WTC11 (cell line): ENCODE results near the gene SVOP. TPM values are rescaled to one million over a fixed set of nuclear protein-coding genes. Genes with fewer than 3 reads are reported as not detected.

Experiments
- ATAC-seq: fragments of 200-7000 bp; cut with Tn5 transposase; 2 replicates; pipeline ENCODE4 v1.10.0; 2021; ENCODE audit warnings: mild to moderate bottlenecking, moderate library complexity
- CTCF ChIA-PET: fragments of 300-600 bp; sonication (Branson Sonifier 250); formaldehyde crosslinking; loops from one replicate; lab custom pipeline; 2021; ENCODE audit warnings: antibody characterized with exemption; lab: Charles Lee
- POLR2A ChIA-PET: fragments of 350-600 bp; sonication (Branson Sonifier 250); formaldehyde crosslinking; loops from one replicate; lab custom pipeline; 2021; ENCODE audit warnings: antibody characterized with exemption; lab: Charles Lee
- DNase-seq: peaks from one replicate; pipeline ENCODE4 v3.0.0; 2021; ENCODE audit warnings: low spot score
- H3K27ac Mint-ChIP-seq: 2 replicates; pipeline ENCODE4 v1.8.0; 2021; ENCODE audit warnings: mixed read lengths
- H3K27me3 Mint-ChIP-seq: 2 replicates; pipeline ENCODE4 v1.8.0; 2021; ENCODE audit warnings: low read depth, mild to moderate bottlenecking, moderate library complexity, mixed read lengths
- H3K36me3 Mint-ChIP-seq: 2 replicates; pipeline ENCODE4 v1.8.0; 2021; ENCODE audit warnings: mixed read lengths
- H3K4me1 Mint-ChIP-seq: 2 replicates; pipeline ENCODE4 v1.8.0; 2022; ENCODE audit warnings: mixed read lengths
- H3K4me3 Mint-ChIP-seq: 2 replicates; pipeline ENCODE4 v1.8.0; 2021; ENCODE audit warnings: mild to moderate bottlenecking, moderate library complexity, mixed read lengths
- H3K9me3 Mint-ChIP-seq: 2 replicates; pipeline ENCODE4 v1.8.0; 2021; ENCODE audit warnings: mixed read lengths
- ATF3 ChIP-seq: sonication (generic); formaldehyde crosslinking; conservative IDR thresholded peaks from 2 replicates; pipeline ENCODE4 v1.8.1; 2022; ENCODE audit warnings: mild to moderate bottlenecking, missing genetic modification reagents
- CREM ChIP-seq: sonication (generic); formaldehyde crosslinking; IDR thresholded peaks from 2 replicates; pipeline ENCODE4 v1.8.1; 2022; ENCODE audit warnings: mild to moderate bottlenecking, missing genetic modification reagents, moderate library complexity
- E2F1 ChIP-seq: sonication (generic); formaldehyde crosslinking; IDR thresholded peaks from 2 replicates; pipeline ENCODE4 v1.8.0; 2022; ENCODE audit warnings: mild to moderate bottlenecking, missing genetic modification reagents
- IRF2 ChIP-seq: sonication (generic); formaldehyde crosslinking; IDR thresholded peaks from 2 replicates; pipeline ENCODE4 v1.8.0; 2022; ENCODE audit warnings: low read depth, missing genetic modification reagents, borderline replicate concordance
- NFE2L1 ChIP-seq: sonication (generic); formaldehyde crosslinking; IDR thresholded peaks from 2 replicates; pipeline ENCODE4 v1.8.1; 2023; ENCODE audit warnings: missing genetic modification reagents
- PRDM15 ChIP-seq: sonication (generic); formaldehyde crosslinking; IDR thresholded peaks from 2 replicates; pipeline ENCODE4 v1.8.0; 2022; ENCODE audit warnings: missing genetic modification reagents
- TCF7 ChIP-seq: sonication (generic); formaldehyde crosslinking; IDR thresholded peaks from 2 replicates; pipeline ENCODE4 v1.8.0; 2022; ENCODE audit warnings: mild to moderate bottlenecking, low read depth, missing genetic modification reagents, moderate library complexity
- ZBTB21 ChIP-seq: sonication (generic); formaldehyde crosslinking; IDR thresholded peaks from 2 replicates; pipeline ENCODE4 v1.8.1; 2023; ENCODE audit warnings: mild to moderate bottlenecking, missing genetic modification reagents, borderline replicate concordance
- ZNF317 ChIP-seq: sonication (generic); formaldehyde crosslinking; IDR thresholded peaks from 2 replicates; pipeline ENCODE4 v1.8.1; 2023; ENCODE audit warnings: low read depth, mild to moderate bottlenecking, moderate library complexity, missing genetic modification reagents, borderline replicate concordance
- ZNF396 ChIP-seq: fragments of 250-450 bp; sonication (Bioruptor Pico); IDR thresholded peaks from 2 replicates; pipeline ENCODE4 v1.8.0; 2021; ENCODE audit warnings: mild to moderate bottlenecking, moderate library complexity, borderline replicate concordance
- ZNF512 ChIP-seq: sonication (generic); formaldehyde crosslinking; IDR thresholded peaks from 2 replicates; pipeline ENCODE4 v1.8.1; 2022; ENCODE audit warnings: missing genetic modification reagents, borderline replicate concordance
- ZNF671 ChIP-seq: fragments of 250-450 bp; sonication (Bioruptor Pico); IDR thresholded peaks from 2 replicates; pipeline ENCODE4 v1.8.0; 2021; ENCODE audit warnings: mild to moderate bottlenecking
- total RNA-seq: library from RNA; stranded (reverse); gene quantifications from 3 replicates; pipeline ENCODE4 v1.2.3, GENCODE V29; 2021
- TF ChIP-seq, protein P1 (sequence below): fragments of 250-450 bp; sonication (Bioruptor Pico); IDR thresholded peaks from 2 replicates; pipeline ENCODE4 v2.1.2; 2022; ENCODE audit warnings: mild to moderate bottlenecking, moderate library complexity
- TF ChIP-seq, protein P2 (sequence below): sonication (generic); formaldehyde crosslinking; IDR thresholded peaks from 2 replicates; pipeline ENCODE4 v1.8.1; 2023; ENCODE audit warnings: mild to moderate bottlenecking, missing genetic modification reagents, borderline replicate concordance
- TF ChIP-seq, protein P3 (sequence below): fragments of 250-450 bp; sonication (Bioruptor Pico); IDR thresholded peaks from 2 replicates; pipeline ENCODE4 v1.9.0; 2021; ENCODE audit warnings: moderate library complexity, mild to moderate bottlenecking, inconsistent platforms, borderline replicate concordance
- TF ChIP-seq, protein P4 (sequence below): sonication (generic); formaldehyde crosslinking; IDR thresholded peaks from 2 replicates; pipeline ENCODE4 v1.8.1; 2022; ENCODE audit warnings: mild to moderate bottlenecking, moderate library complexity, missing genetic modification reagents
- TF ChIP-seq, protein P5 (sequence below): sonication (generic); formaldehyde crosslinking; IDR thresholded peaks from 2 replicates; pipeline ENCODE4 v1.8.0; 2023; ENCODE audit warnings: missing genetic modification reagents, mild to moderate bottlenecking, borderline replicate concordance

SVOP gene
- total RNA-seq, 1 experiment from 2014 or later = 0.04 TPM

GRCh38 chr12:108907839-108908351 is 113.0 kb downstream of the SVOP start (continued):
- no peak for TF ChIP-seq E2F1 (CRISPR knock-in tag)
- no peak for TF ChIP-seq ZNF671
- TF ChIP-seq, protein P1, sequence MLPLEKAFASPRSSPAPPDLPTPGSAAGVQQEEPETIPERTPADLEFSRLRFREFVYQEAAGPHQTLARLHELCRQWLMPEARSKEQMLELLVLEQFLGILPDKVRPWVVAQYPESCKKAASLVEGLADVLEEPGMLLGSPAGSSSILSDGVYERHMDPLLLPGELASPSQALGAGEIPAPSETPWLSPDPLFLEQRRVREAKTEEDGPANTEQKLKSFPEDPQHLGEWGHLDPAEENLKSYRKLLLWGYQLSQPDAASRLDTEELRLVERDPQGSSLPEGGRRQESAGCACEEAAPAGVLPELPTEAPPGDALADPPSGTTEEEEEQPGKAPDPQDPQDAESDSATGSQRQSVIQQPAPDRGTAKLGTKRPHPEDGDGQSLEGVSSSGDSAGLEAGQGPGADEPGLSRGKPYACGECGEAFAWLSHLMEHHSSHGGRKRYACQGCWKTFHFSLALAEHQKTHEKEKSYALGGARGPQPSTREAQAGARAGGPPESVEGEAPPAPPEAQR (CRISPR knock-in tag) = no peak
- no peak for TF ChIP-seq CREM (CRISPR knock-in tag)
- no peak for TF ChIP-seq NFE2L1 (CRISPR knock-in tag)
- TF ChIP-seq, protein P2, sequence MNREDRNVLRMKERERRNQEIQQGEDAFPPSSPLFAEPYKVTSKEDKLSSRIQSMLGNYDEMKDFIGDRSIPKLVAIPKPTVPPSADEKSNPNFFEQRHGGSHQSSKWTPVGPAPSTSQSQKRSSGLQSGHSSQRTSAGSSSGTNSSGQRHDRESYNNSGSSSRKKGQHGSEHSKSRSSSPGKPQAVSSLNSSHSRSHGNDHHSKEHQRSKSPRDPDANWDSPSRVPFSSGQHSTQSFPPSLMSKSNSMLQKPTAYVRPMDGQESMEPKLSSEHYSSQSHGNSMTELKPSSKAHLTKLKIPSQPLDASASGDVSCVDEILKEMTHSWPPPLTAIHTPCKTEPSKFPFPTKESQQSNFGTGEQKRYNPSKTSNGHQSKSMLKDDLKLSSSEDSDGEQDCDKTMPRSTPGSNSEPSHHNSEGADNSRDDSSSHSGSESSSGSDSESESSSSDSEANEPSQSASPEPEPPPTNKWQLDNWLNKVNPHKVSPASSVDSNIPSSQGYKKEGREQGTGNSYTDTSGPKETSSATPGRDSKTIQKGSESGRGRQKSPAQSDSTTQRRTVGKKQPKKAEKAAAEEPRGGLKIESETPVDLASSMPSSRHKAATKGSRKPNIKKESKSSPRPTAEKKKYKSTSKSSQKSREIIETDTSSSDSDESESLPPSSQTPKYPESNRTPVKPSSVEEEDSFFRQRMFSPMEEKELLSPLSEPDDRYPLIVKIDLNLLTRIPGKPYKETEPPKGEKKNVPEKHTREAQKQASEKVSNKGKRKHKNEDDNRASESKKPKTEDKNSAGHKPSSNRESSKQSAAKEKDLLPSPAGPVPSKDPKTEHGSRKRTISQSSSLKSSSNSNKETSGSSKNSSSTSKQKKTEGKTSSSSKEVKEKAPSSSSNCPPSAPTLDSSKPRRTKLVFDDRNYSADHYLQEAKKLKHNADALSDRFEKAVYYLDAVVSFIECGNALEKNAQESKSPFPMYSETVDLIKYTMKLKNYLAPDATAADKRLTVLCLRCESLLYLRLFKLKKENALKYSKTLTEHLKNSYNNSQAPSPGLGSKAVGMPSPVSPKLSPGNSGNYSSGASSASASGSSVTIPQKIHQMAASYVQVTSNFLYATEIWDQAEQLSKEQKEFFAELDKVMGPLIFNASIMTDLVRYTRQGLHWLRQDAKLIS (CRISPR knock-in tag) = no peak

GRCh38 chr12:108906971-108907370 is 113.9 kb downstream of the SVOP start:
- CTCF ChIA-PET = no interaction called here
- no peaks in the 10 kb centered on the region for H3K9me3 Mint-ChIP-seq
- H3K4me1 Mint-ChIP-seq = peaks cover 5% of the 10 kb centered on the region
- H3K27ac Mint-ChIP-seq = no peak overlapping the region
- ATAC-seq (no peak), DNase-seq (no peak)
- H3K4me3 Mint-ChIP-seq = no peak overlapping the region
- POLR2A ChIA-PET = no interaction called here
- H3K36me3 Mint-ChIP-seq = no peaks in the 10 kb centered on the region
- peaks cover 8% of the 10 kb centered on the region for H3K27me3 Mint-ChIP-seq
- TF ChIP-seq, protein P3, sequence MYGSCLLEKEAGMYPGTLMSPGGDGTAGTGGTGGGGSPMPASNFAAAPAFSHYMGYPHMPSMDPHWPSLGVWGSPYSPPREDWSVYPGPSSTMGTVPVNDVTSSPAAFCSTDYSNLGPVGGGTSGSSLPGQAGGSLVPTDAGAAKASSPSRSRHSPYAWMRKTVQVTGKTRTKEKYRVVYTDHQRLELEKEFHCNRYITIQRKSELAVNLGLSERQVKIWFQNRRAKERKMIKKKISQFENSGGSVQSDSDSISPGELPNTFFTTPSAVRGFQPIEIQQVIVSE (CRISPR knock-in tag) = no peak
- TF ChIP-seq TCF7 (no peak), ZNF396 (CRISPR knock-in tag) (no peak), ZNF512 (CRISPR knock-in tag) (no peak), PRDM15 (CRISPR knock-in tag) (no peak), ZBTB21 (no peak), IRF2 (CRISPR knock-in tag) (no peak), ATF3 (no peak), ZNF317 (CRISPR knock-in tag) (no peak)
- TF ChIP-seq, protein P4, sequence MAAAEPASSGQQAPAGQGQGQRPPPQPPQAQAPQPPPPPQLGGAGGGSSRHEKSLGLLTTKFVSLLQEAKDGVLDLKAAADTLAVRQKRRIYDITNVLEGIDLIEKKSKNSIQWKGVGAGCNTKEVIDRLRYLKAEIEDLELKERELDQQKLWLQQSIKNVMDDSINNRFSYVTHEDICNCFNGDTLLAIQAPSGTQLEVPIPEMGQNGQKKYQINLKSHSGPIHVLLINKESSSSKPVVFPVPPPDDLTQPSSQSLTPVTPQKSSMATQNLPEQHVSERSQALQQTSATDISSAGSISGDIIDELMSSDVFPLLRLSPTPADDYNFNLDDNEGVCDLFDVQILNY (CRISPR knock-in tag) = no peak
- TF ChIP-seq, protein P5, sequence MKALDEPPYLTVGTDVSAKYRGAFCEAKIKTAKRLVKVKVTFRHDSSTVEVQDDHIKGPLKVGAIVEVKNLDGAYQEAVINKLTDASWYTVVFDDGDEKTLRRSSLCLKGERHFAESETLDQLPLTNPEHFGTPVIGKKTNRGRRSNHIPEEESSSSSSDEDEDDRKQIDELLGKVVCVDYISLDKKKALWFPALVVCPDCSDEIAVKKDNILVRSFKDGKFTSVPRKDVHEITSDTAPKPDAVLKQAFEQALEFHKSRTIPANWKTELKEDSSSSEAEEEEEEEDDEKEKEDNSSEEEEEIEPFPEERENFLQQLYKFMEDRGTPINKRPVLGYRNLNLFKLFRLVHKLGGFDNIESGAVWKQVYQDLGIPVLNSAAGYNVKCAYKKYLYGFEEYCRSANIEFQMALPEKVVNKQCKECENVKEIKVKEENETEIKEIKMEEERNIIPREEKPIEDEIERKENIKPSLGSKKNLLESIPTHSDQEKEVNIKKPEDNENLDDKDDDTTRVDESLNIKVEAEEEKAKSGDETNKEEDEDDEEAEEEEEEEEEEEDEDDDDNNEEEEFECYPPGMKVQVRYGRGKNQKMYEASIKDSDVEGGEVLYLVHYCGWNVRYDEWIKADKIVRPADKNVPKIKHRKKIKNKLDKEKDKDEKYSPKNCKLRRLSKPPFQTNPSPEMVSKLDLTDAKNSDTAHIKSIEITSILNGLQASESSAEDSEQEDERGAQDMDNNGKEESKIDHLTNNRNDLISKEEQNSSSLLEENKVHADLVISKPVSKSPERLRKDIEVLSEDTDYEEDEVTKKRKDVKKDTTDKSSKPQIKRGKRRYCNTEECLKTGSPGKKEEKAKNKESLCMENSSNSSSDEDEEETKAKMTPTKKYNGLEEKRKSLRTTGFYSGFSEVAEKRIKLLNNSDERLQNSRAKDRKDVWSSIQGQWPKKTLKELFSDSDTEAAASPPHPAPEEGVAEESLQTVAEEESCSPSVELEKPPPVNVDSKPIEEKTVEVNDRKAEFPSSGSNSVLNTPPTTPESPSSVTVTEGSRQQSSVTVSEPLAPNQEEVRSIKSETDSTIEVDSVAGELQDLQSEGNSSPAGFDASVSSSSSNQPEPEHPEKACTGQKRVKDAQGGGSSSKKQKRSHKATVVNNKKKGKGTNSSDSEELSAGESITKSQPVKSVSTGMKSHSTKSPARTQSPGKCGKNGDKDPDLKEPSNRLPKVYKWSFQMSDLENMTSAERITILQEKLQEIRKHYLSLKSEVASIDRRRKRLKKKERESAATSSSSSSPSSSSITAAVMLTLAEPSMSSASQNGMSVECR (CRISPR knock-in tag) = no peak
